HG02610 (cell line): Measurements from ENCODE around the gene RPS3.

Experiments
- ATAC-seq: cut with Tn5 transposase; IDR thresholded peaks from one replicate; pipeline ENCODE4 v1.9.1; 2021; ENCODE audit warnings: mild to moderate bottlenecking, moderate library complexity; ENCODE audit not compliant: unreplicated experiment

RPS3 gene

GRCh38 chr11:75434051-75434450 is 34.7 kb downstream of the RPS3 start:
- ATAC-seq: no peak

- ATAC-seq: no peak
Observed at GRCh38 chr11:75434886-75435570, 35.7 kb downstream of the RPS3 start.

GRCh38 chr11:75435571-75435925 is 36.2 kb downstream of the RPS3 start:
- ATAC-seq: no peak

GRCh38 chr11:75436806-75437205 is 37.5 kb downstream of the RPS3 start:
- ATAC-seq: no peak

- no peak for ATAC-seq
Observed at GRCh38 chr11:75437966-75438659, 38.8 kb downstream of the RPS3 start.

- ATAC-seq: no peak
Observed at GRCh38 chr11:75439026-75439425, 39.7 kb downstream of the RPS3 start.

GRCh38 chr11:75439495-75440120 is 40.3 kb downstream of the RPS3 start:
- ATAC-seq: no peak

GRCh38 chr11:75440960-75441803 is 41.9 kb downstream of the RPS3 start:
- ATAC-seq: no peak

- no peak for ATAC-seq
Observed at GRCh38 chr11:75441804-75442132, 42.5 kb downstream of the RPS3 start.

- ATAC-seq: no peak
Observed at GRCh38 chr11:75442161-75442885, 43.0 kb downstream of the RPS3 start.

GRCh38 chr11:75443043-75443442 is 43.7 kb downstream of the RPS3 start:
- ATAC-seq: no peak

GRCh38 chr11:75445315-75445953 is 46.1 kb downstream of the RPS3 start:
- ATAC-seq: no peak

GRCh38 chr11:75447415-75447814 is 48.1 kb downstream of the RPS3 start:
- ATAC-seq: no peak

- ATAC-seq: no peak
Observed at GRCh38 chr11:75449271-75449670, 50.0 kb downstream of the RPS3 start.

GRCh38 chr11:75449776-75450175 is 50.5 kb downstream of the RPS3 start:
- ATAC-seq: no peak

- ATAC-seq: no peak
Observed at GRCh38 chr11:75450236-75450635, 50.9 kb downstream of the RPS3 start.

- no peak for ATAC-seq
Observed at GRCh38 chr11:75450826-75451821, 51.8 kb downstream of the RPS3 start.

- no peak for ATAC-seq
Observed at GRCh38 chr11:75453916-75454655, 54.8 kb downstream of the RPS3 start.
